ENCODE measurements around the gene ZSCAN31. TPM values are rescaled to one million over a fixed set of nuclear protein-coding genes. Genes with fewer than 3 reads are reported as not detected.

ZSCAN31 gene
- polyA plus RNA-seq, 2 of the 4 experiments (the other 2 are of a cell fraction), result 3.0 to 4.8 TPM

- no peak for DNase-seq (ENCODE audit: low read depth in 1 of 2, low spot score in 1 of 2)
- no peak overlapping the region for H3K4me2 ChIP-seq
- peaks cover 4% of the 10 kb centered on the region; the same call in 2 of the 3 replicates for H3K9me3 ChIP-seq
- H3K27ac ChIP-seq, result no peak overlapping the region
- no peak for ATAC-seq
- CTCF ChIA-PET, result interaction anchor here (0.7 to 2.2 kb wide), 2 partner anchors 15 to 646 kb away, joined by 4 to 5 read pairs; no protein-coding TSS in a partner anchor
- POLR2A ChIA-PET, result interaction anchor here (0.5 to 1.1 kb wide), 2 partner anchors 13 to 1214 kb away, joined by 3 to 16 read pairs; no protein-coding TSS in a partner anchor
- 32% methylated on average over 2 of the region's 2 CpGs for WGBS (ENCODE audit: missing lambda C conversion rate)
- no peak overlapping the region for H3K4me3 ChIP-seq
- no peaks in the 10 kb centered on the region for H3K4me1 ChIP-seq
- TF ChIP-seq PBX3 (IDR thresholded peaks at IDR 0.05) (no peak), RAD21 (conservative IDR thresholded peaks at IDR 0.05 in 1 of 2, IDR thresholded peaks at IDR 0.05 in 1 of 2) (no peak), ATOH8 (CRISPR knock-in tag; IDR thresholded peaks at IDR 0.05; ENCODE audit: low read depth) (no peak), ELK1 (IDR thresholded peaks at IDR 0.05; ENCODE audit: low read depth, low read length) (no peak), REST (IDR thresholded peaks at IDR 0.05) (no peak), HES2 (IDR thresholded peaks at IDR 0.05) (no peak), CBX8 (IDR thresholded peaks at IDR 0.05) (no peak)
- no peak for FAIRE-seq
Observed at GRCh38 chr6:28370440-28370839, 34.5 kb upstream of the ZSCAN31 start.

- no peak overlapping the region for H3K4me3 ChIP-seq
- no peak for ATAC-seq
- no peaks in the 10 kb centered on the region for H3K4me1 ChIP-seq
- FAIRE-seq, result no peak
- H3K9me3 ChIP-seq, result peaks cover 10% of the 10 kb centered on the region; the same call in 2 of the 3 replicates
- no peak for DNase-seq (ENCODE audit: low read depth in 1 of 2, low spot score in 1 of 2)
- CTCF ChIA-PET, result no interaction called here
- TF ChIP-seq RFX5 (IDR thresholded peaks at IDR 0.05) (no peak), ZC3H11A (IDR thresholded peaks at IDR 0.05) (no peak), FOSL2 (IDR thresholded peaks at IDR 0.05) (no peak), FOSL2 (CRISPR knock-in tag; IDR thresholded peaks at IDR 0.05) (no peak), EHMT2 (IDR thresholded peaks at IDR 0.05; ENCODE audit: low read depth) (no peak), FOSB (CRISPR knock-in tag; IDR thresholded peaks at IDR 0.05) (no peak), NPAS2 (CRISPR knock-in tag; IDR thresholded peaks at IDR 0.05; ENCODE audit: borderline replicate concordance) (no peak), ATOH8 (CRISPR knock-in tag; IDR thresholded peaks at IDR 0.05; ENCODE audit: low read depth) (no peak), MAX (IDR thresholded peaks at IDR 0.05) (no peak), CHD2 (IDR thresholded peaks at IDR 0.05; ENCODE audit: low read length, partially characterized antibody) (no peak), SREBF2 (IDR thresholded peaks at IDR 0.05) (no peak), CEBPB (IDR thresholded peaks at IDR 0.05) (no peak)
- POLR2A ChIA-PET, result no interaction called here
- 86% methylated on average over 3 of the region's 3 CpGs for WGBS (ENCODE audit: missing lambda C conversion rate)
- H3K4me2 ChIP-seq, result no peak overlapping the region
- H3K27ac ChIP-seq, result no peak overlapping the region
Observed at GRCh38 chr6:28369463-28369862, 33.5 kb upstream of the ZSCAN31 start.
